ENCODE results near the gene CEP63. TPM values are rescaled to one million over a fixed set of nuclear protein-coding genes. Genes with fewer than 3 reads are reported as not detected.
A peak's percentile ranks its signal among the peaks of the same experiment; 100 is the strongest.

The CEP63 gene
- polyA plus RNA-seq, 1 donor from 2014 or later, result 23.9 TPM

GRCh38 chr3:134481166-134481565 lies 4.7 kb upstream of the CEP63 start:
- peaks cover 8% of the 10 kb centered on the region for H3K36me3 Mint-ChIP-seq

DNA sequence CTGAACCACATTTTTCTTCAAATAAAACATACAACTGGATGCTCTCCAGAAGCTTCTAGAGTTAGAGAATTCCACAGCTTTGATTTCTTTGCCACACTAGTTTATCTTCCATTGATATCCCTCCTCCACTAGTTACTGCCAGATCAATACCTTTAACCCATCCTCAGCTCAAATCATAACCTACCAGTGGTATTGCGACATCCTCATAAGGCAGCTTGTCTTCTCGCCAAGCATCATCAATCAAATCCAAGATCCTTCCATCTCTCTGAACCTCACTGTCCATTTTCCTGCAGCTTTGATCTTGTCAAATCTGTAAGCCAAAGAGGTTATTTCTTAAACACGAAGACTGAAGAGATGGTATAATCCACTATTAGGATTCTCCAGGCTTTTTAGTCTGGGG lies 3.2 kb upstream of the CEP63 start:
- H3K9me3 Mint-ChIP-seq, result no peaks in the 10 kb centered on the region
- H3K4me1 Mint-ChIP-seq, result peaks cover 21 to 27% (median 24%) of the 10 kb centered on the region in 3 donors
- H3K27me3 Mint-ChIP-seq, result no peaks in the 10 kb centered on the region
- H3K4me3 Mint-ChIP-seq, result peak overlapping the region in 2 of 4 donors; percentile 13 to 35
- peaks cover 4% of the 10 kb centered on the region for H3K36me3 Mint-ChIP-seq
- peak overlapping the region in 2 of 3 donors; percentile 51 to 69 for H3K27ac Mint-ChIP-seq

More at GRCh38 chr3:134481166-134481565, 4.7 kb upstream of the CEP63 start:
- H3K4me1 Mint-ChIP-seq, result peaks cover 11 to 17% (median 13%) of the 10 kb centered on the region in 3 donors
- H3K9me3 Mint-ChIP-seq, result no peaks in the 10 kb centered on the region
- no peaks in the 10 kb centered on the region for H3K27me3 Mint-ChIP-seq
- peak overlapping the region in 1 of 4 donors; percentile 12 for H3K4me3 Mint-ChIP-seq
- no peak overlapping the region for H3K27ac Mint-ChIP-seq

DNA sequence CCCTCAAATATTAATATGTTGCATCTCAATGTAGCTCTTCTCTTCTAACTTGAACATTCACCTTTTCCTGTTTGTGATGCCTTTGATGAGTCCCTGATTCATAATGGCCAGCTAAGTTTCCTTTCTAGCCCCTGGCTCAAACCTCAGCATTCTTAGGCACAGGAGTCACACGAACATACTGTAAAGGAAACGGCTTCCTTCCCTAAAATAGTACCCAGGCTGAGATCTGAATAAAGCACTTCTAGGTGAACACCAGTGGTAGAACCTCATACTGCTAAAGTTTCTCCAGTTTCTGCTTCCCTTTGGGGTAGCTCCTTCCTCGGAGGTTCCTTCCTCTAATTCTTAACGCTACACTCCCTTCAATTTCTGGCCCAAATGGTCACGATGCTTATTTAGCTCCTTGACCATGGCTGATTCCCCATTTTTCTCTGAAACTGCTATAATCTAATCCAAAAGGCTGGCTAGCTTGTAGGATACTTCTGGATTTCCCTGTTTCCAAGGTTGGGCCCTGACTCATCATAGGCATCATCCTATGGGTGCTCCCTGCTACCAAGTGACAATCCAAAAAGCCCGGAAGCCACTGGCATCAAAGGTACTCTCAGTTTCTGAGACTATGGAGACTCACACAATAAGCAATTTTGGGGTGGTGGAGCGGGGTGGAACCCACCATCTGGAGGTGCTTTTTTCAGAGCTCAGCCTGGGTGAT lies 2.5 kb upstream of the CEP63 start:
- no peaks in the 10 kb centered on the region for H3K27me3 Mint-ChIP-seq
- peak overlapping the region in 2 of 3 donors; percentile 51 to 55 for H3K27ac Mint-ChIP-seq
- peak overlapping the region in 3 of 4 donors; percentile 35 to 99 (median 82) for H3K4me3 Mint-ChIP-seq
- H3K9me3 Mint-ChIP-seq, result no peaks in the 10 kb centered on the region
- peaks cover 26 to 34% (median 28%) of the 10 kb centered on the region in 3 donors for H3K4me1 Mint-ChIP-seq
- peaks cover 4% of the 10 kb centered on the region for H3K36me3 Mint-ChIP-seq

DNA sequence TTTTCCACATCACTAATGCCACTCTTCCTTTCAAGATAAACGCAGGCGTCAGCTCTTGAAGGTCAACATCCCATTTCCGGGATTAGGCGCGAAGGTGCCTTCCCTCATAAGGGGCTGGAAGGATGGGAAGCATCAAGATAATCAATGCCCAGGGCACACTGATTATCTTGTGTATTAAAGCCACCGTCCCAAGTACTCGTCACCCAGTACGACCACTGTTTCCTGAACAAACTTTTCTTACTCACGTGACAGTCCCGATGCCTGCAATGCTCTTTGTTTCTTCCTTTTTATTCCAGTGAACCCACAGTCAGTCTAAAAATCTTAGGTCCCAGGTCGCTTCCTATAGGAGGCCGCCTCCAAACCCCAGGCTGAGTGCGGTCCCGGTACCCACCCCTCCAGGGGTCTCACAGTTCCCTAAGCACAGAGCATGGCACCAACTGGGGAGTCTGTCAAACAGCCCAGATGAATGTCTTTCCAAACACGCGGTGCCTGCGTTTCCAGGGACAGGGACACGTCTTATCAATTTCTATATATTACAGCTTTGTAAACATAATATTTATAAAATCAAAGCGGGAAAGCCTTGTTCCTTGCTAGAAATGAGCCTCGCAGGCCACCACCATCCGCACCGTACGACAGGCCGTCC lies 661 bp upstream of the CEP63 start:
- Mint-ChIP-seq H3K4me3 (peak overlapping the region; percentile 92 to 100 (median 98)), H3K4me1 (peaks cover 26 to 36% (median 33%) of the 10 kb centered on the region in 3 donors), H3K36me3 (peaks cover 4% of the 10 kb centered on the region), H3K9me3 (no peaks in the 10 kb centered on the region), H3K27ac (peak overlapping the region; percentile 91 to 100 (median 99)), H3K27me3 (no peaks in the 10 kb centered on the region)

GRCh38 chr3:134486577-134487041 lies 752 bp downstream of the CEP63 start:
- Mint-ChIP-seq H3K4me3 (peak overlapping the region; percentile 92 to 100 (median 98)), H3K36me3 (peaks cover 4% of the 10 kb centered on the region), H3K27me3 (no peaks in the 10 kb centered on the region), H3K4me1 (peaks cover 33 to 36% (median 35%) of the 10 kb centered on the region in 3 donors), H3K9me3 (peaks cover 0 to 3% (median 0%) of the 10 kb centered on the region in 3 donors), H3K27ac (peak overlapping the region; percentile 81 to 100 (median 91))

GRCh38 chr3:134487406-134487805 lies 1.5 kb downstream of the CEP63 start:
- peaks cover 33 to 39% (median 37%) of the 10 kb centered on the region in 3 donors for H3K4me1 Mint-ChIP-seq
- no peaks in the 10 kb centered on the region for H3K27me3 Mint-ChIP-seq
- peak overlapping the region; percentile 9 to 100 (median 91) for H3K27ac Mint-ChIP-seq
- H3K9me3 Mint-ChIP-seq, result peaks cover 0 to 3% (median 0%) of the 10 kb centered on the region in 3 donors
- H3K36me3 Mint-ChIP-seq, result peaks cover 1% of the 10 kb centered on the region
- peak overlapping the region; percentile 53 to 100 (median 96) for H3K4me3 Mint-ChIP-seq

DNA sequence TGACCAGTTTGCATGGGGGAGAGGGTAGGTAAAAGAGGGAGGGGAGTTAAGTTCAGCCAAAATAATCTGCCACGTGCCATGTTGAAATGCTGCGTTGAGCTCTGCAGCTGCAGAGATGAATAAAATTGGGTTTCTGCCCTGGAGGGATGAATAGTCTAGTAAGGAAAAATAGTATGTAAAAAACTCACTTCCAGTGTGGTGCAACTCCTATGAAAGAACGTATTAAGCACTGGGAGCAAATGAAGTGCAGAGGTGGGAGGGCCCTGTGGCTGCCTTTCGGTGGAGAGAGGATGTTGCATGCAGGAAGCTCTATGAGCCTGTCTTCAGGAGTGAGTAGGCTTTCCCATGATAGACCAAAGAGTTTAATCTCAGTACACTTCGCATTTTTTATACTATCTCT lies 8.6 kb downstream of the CEP63 start:
- Mint-ChIP-seq H3K9me3 (peaks cover 0 to 3% (median 0%) of the 10 kb centered on the region in 3 donors), H3K36me3 (peaks cover 14% of the 10 kb centered on the region), H3K4me1 (peaks cover 10 to 27% (median 21%) of the 10 kb centered on the region in 3 donors), H3K4me3 (no peak overlapping the region), H3K27ac (peak overlapping the region in 1 of 3 donors; percentile 4), H3K27me3 (no peaks in the 10 kb centered on the region)

GRCh38 chr3:134495980-134496379 lies 10.1 kb downstream of the CEP63 start:
- Mint-ChIP-seq H3K27ac (peak overlapping the region in 2 of 3 donors; percentile 24 to 62), H3K4me1 (peaks cover 14 to 24% (median 22%) of the 10 kb centered on the region in 3 donors), H3K36me3 (peaks cover 25% of the 10 kb centered on the region), H3K27me3 (no peaks in the 10 kb centered on the region), H3K9me3 (peaks cover 0 to 6% (median 5%) of the 10 kb centered on the region in 3 donors), H3K4me3 (peak overlapping the region in 1 of 4 donors; percentile 33)

GRCh38 chr3:134496471-134497071 lies 10.7 kb downstream of the CEP63 start:
- no peaks in the 10 kb centered on the region for H3K27me3 Mint-ChIP-seq
- H3K4me1 Mint-ChIP-seq, result peaks cover 16 to 26% (median 18%) of the 10 kb centered on the region in 3 donors
- H3K36me3 Mint-ChIP-seq, result peaks cover 28% of the 10 kb centered on the region
- H3K4me3 Mint-ChIP-seq, result peak overlapping the region in 1 of 4 donors; percentile 33
- peak overlapping the region in 1 of 3 donors; percentile 62 for H3K27ac Mint-ChIP-seq
- H3K9me3 Mint-ChIP-seq, result peaks cover 0 to 8% (median 6%) of the 10 kb centered on the region in 3 donors

GRCh38 chr3:134503266-134503665 lies 17.4 kb downstream of the CEP63 start:
- H3K4me3 Mint-ChIP-seq, result no peak overlapping the region
- no peak overlapping the region for H3K27ac Mint-ChIP-seq
- H3K27me3 Mint-ChIP-seq, result no peaks in the 10 kb centered on the region
- peaks cover 0 to 31% (median 11%) of the 10 kb centered on the region in 3 donors for H3K9me3 Mint-ChIP-seq
- H3K36me3 Mint-ChIP-seq, result peaks cover 46% of the 10 kb centered on the region
- H3K4me1 Mint-ChIP-seq, result peaks cover 21 to 31% (median 22%) of the 10 kb centered on the region in 3 donors

DNA sequence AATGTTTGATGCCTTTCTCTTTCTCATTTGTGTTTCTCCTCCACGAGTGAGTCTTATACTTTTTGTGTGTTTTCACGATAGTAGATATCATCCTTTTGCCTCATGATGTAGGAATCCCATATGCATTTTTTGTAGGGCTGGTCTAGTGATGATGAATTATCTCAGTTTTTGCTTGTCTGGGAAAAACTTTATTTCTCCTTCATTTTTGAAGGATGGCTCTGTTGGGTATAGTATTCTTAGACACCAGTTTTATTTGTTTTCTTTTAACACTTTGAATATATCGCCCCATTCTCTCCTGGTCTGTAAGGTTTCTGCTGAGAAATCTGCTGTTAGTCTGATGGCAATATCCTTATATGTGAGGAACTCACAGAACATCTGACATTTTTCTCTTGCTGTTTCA lies 18.3 kb downstream of the CEP63 start:
- peak overlapping the region in 1 of 4 donors; percentile 53 for H3K4me3 Mint-ChIP-seq
- peaks cover 15 to 24% (median 20%) of the 10 kb centered on the region in 3 donors for H3K4me1 Mint-ChIP-seq
- H3K36me3 Mint-ChIP-seq, result peaks cover 45% of the 10 kb centered on the region
- H3K27ac Mint-ChIP-seq, result no peak overlapping the region
- peaks cover 0 to 31% (median 11%) of the 10 kb centered on the region in 3 donors for H3K9me3 Mint-ChIP-seq
- no peaks in the 10 kb centered on the region for H3K27me3 Mint-ChIP-seq

DNA sequence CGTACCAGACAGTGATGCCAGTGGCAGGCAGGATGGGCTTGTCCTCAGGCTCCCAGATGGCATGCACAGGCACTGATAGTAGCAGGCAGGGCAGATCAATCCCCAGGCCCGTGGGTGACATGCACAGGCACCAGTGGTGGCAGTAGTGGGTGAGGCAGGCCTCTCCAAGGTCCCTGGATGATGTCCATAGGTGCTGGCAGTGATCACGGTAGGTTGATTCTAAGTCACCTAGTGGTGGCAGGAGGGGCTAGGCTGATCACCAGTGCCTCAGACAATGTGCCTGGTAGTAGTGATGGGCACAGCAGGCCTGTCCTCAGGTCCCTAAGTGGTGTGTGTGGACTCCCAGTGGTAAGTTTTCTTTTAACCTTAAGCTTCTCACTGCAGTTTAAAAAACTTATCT lies 19.6 kb downstream of the CEP63 start:
- Mint-ChIP-seq H3K4me1 (peaks cover 15 to 24% (median 16%) of the 10 kb centered on the region in 3 donors), H3K4me3 (peak overlapping the region in 1 of 4 donors; percentile 37), H3K36me3 (peaks cover 38% of the 10 kb centered on the region), H3K27ac (no peak overlapping the region), H3K9me3 (peaks cover 0 to 29% (median 11%) of the 10 kb centered on the region in 3 donors), H3K27me3 (no peaks in the 10 kb centered on the region)

- peak overlapping the region in 1 of 3 donors; percentile 3 for H3K27ac Mint-ChIP-seq
Observed at GRCh38 chr3:134511500-134511899, 25.6 kb downstream of the CEP63 start.

DNA sequence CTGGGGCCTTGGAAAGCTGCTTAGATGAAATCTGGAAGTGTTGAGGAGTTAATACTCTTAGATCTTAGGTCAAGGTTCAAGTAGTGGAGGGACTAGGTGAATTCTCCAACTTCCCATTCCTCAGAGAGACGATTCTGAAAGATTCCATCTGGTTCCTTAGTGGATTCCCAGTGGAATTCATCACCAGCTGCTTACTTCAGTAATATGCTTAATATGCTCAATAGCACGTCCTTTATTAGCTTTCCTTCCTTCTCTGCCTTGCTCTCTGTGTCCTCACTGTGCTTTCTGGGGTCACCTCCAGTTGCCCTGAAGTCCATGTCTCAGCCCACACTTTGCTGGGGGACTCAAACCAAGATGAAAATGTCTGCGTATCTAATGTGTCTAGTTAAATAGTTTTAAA lies 31.0 kb downstream of the CEP63 start:
- Mint-ChIP-seq H3K36me3 (peaks cover 28% of the 10 kb centered on the region), H3K27ac (no peak overlapping the region), H3K27me3 (no peaks in the 10 kb centered on the region), H3K4me1 (peaks cover 0 to 6% (median 2%) of the 10 kb centered on the region in 3 donors), H3K4me3 (no peak overlapping the region), H3K9me3 (peaks cover 0 to 19% (median 6%) of the 10 kb centered on the region in 3 donors)

More at GRCh38 chr3:134511500-134511899, 25.6 kb downstream of the CEP63 start:
- H3K4me3 Mint-ChIP-seq, result peak overlapping the region in 1 of 4 donors; percentile 33
- peaks cover 0 to 2% (median 0%) of the 10 kb centered on the region in 3 donors for H3K9me3 Mint-ChIP-seq
- H3K4me1 Mint-ChIP-seq, result peaks cover 6 to 13% (median 9%) of the 10 kb centered on the region in 3 donors
- H3K36me3 Mint-ChIP-seq, result peaks cover 31% of the 10 kb centered on the region
- no peaks in the 10 kb centered on the region for H3K27me3 Mint-ChIP-seq
